Measurements from ENCODE around the gene RIPOR3. TPM values are rescaled to one million over a fixed set of nuclear protein-coding genes. Genes with fewer than 3 reads are reported as not detected.
"Not testable (repeated sequence)": the region's sequence is repeated elsewhere in the genome, so short reads cannot be mapped to it uniquely, and the experiment has no call there.

RIPOR3 gene
- total RNA-seq, 1 donor from 2014 or later = 1.9 TPM

DNA sequence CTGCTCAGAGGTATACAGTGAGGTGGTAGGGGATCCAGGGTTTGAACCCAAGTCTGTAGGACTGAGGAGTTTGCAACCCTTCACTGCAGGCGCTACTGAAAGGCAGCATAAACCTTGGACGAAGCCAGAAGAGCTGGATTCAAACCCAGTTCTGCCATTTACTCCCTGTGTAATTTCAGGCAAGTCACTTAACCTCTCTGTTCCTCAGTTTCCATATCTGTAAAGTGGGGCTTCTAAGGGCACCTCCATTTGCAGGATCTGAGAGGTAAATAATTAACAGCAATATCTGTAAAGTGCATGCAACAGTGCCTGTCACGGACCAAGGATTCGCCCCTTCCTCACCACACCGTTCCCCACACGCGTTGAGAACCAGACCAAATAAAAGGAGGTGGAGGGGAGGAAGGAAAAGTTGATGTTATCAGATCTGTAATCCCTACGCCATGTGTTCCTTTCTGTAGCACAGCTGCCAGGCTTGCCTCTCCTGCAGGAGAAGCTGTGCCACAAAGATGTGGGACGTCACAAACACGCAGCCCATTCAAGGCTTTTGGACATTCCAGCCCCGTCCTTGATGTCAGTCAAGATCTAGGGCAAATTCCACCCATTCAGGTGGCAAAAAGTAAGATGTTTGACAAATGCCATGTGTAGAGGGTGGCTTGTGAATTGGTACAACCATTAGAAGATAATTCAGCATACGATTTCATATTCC, 9.8 kb downstream of the RIPOR3 start:
- no peak for DNase-seq (ENCODE audit: low spot score)

- DNase-seq (ENCODE audit: low spot score) = no peak
These were observed 11.0 kb downstream of the RIPOR3 start for GRCh38 chr20:50680105-50680960.

DNA sequence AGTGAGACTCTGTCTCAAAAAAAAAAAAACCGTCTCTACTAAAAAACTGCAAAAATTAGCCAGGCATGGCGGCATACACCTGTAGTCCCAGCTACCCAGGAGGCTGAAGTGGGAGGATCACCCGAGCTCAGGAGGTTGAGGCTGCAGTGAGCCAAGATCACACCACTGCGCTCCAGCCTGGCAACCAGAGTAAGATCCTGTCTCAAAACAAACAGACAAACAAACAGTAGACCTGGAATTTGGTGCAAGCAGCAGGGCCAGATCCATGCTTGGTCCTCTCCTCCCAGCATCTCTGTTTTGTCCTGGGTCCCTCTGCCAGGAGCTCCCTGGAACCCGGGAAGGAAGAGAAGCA, 11.6 kb downstream of the RIPOR3 start:
- no peak for DNase-seq (ENCODE audit: low spot score)

DNA sequence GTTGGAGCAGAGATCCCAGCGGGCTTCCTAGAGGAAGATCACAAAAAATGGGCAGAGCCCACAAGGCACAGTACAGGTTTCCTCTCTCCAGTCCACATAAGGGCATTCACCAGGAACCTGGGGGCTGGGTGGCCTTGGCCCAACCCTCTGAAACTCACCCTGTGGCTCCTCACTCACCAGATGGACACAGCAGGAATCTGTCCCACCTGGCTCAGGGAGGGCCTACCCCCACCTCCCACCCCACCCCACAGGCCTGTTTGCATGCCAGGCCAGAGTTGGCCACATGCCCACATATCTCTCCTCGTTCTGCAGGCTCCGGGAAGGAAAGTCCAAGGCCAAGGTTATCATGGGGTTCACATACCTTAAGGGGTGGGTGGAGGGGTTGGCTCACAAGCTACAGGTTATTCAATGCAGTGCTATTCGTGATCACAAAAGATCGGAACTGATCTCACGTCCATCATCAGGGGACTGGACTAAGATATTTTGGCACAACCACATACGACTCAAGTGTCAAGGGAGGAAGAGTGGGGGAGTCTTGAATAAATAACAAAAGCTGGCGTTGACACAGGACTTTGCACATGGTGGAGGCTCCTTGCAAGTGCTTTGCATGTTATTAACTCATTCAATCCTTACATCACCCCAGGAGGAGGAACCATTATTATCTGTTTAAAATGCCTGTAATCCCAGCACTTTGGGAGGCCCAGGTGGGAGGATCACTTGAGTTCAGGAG, 13.0 kb downstream of the RIPOR3 start:
- no peak for DNase-seq (ENCODE audit: low spot score)

GRCh38 chr20:50676858-50677257, 14.5 kb downstream of the RIPOR3 start:
- no peak for DNase-seq (ENCODE audit: low spot score)

DNA sequence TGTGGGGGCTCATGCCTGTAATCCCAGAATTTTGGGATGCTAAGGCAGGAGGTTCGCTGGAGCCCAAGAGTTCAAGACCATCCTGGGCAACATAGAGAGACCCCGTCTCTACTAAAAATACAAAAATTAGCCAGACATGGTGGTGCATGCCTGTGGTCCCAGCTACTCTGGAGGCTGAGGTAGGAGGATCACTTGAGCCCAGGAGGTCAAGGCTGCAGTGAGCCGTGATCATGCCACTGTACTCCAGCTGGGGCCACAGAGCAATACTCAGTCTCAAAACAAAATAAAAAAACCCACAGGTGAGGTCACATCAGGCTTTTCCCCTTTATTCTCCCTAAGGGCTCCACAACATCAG, 15.0 kb downstream of the RIPOR3 start:
- not testable (repeated sequence) for DNase-seq (ENCODE audit: low spot score)

- DNase-seq (ENCODE audit: low spot score) = no peak
These were observed 15.5 kb downstream of the RIPOR3 start for GRCh38 chr20:50675671-50676376.

DNA sequence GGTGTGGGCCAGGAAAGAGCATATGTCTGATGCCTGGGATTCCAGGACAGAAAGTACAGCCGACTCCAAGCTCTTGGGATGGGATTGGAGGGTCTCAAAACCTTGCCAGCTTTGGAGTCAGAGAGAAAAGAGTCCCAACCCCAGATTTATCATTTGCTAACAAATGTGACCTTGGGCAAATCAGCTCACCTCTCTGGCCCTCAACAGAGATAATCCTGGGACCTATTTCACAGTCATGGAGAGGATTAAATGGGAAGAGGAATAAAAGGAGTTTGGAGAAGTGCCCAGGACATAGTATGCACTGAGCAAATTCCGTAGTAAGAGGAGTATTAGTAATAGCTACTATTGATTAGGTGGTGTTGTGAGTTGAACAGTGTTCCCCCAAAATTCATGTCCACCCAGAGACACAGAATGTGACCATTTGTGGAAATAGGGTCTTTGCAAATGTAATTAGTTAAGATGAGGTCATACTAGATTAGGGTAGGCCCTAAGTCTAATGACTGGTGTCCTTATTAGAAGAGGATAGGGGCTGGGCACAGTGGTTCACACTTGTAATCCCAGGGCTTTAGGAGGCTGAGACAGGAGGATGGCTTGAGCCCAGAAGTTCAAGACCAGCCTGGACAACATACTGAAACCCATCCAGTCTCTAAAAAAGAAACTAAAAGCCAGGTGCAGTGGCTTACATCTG, 17.1 kb downstream of the RIPOR3 start:
- no peak for DNase-seq (ENCODE audit: low spot score)

DNA sequence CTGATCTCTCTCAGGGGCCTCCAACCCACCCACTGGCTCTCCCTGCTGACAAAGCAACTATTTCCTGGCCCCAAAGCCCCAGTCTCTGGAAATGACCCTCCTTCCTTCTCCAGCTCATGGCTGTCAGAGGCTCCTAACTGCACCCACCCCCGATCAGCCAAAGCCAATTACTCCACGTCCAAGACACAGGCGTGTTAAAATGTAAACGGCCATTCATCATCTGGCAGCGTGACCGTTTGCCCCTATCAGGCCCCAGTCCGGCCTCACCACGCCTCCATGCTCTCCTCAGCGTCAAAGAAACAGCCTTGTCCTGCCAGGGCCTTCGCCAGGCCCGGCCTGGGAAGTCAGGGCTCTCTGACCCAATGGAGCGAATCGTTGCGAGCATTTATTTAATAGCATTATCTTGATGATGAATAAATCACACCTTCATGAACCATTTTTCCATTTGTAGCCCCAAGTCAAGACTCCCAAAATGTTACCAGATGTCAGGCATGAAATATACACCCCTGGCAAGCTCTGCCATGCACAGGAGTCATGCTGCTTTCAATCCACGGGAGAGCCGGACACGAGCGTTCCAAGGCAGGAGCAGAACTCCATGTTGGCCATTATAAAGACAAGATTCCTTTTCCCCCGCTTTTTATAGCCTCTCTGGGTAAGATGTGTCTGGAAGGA, 17.7 kb downstream of the RIPOR3 start:
- DNase-seq (ENCODE audit: low spot score) = peak; percentile 50

DNA sequence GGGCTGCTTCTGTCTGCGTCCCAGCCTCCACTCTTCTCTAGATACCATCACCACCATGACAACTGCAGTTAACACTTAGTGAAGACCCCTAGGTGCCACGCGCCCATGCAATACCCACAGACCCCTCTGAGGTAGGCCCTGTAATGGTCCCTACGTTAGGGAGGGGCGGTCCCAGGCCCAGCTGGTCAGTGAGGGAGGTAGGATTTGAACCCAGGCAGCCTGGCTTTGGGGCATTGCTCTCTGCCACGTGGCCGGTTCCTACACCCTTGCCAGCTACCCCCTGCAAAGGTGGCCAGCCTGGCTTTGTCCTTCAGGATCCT, 18.2 kb downstream of the RIPOR3 start:
- no peak for DNase-seq (ENCODE audit: low spot score)

GRCh38 chr20:50672400-50673145, 18.8 kb downstream of the RIPOR3 start:
- DNase-seq (ENCODE audit: low spot score) = no peak

DNA sequence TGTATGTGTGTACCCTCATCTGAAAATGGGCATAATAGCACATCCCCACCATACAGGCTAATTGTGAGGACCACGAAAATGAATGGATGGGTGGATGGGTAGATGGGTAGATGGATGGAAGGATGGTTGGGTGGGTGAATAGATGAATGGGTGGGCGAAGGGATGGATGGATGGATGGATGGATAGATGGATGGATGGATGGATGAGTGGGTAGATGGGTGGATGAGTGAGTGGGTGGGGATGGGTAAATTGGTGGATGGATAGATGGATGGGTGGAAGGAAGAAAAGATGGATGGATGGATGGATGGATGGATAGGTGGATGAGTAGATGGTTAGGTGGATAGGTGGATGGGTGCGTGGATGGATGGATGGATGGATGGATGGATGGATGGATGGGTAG, 19.7 kb downstream of the RIPOR3 start:
- DNase-seq (ENCODE audit: low spot score) = no peak

GRCh38 chr20:50671010-50671409, 20.3 kb downstream of the RIPOR3 start:
- DNase-seq (ENCODE audit: low spot score) = not testable (repeated sequence)

DNA sequence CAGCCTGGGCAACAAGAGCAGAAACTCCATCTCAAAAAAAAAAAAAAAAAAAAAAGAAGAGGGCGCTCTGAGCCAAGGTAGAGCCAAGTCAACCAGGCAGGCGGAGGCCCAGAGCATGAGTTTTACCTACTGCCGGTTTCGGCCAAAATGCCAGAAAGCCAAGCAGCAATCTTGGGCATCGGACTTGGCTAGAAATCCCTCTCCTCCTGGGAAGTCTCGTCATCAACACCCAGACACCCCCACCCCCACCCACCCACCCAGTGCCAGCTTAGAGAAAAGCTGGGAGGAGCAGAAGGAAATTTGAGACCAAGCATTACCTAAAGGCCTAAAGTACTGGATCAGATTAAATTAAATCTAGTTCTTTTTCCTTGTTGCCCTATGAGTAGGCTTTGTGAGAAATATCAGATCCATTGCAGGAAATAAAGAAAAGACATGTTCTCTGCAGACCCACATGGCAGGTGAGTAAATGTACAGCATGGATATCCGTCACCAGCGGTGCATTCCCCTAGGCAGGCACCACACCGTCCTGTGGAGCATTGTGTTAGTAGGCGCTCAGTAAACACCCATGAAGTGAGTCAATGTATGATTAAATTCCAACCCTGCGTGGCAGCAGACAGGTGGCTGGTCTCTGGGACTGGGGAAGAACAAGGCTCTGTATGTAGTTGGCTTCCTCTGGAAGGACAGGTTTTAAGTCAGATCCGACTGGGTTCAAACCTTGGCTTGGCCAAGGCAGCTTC, 21.0 kb downstream of the RIPOR3 start:
- DNase-seq (ENCODE audit: low spot score) = no peak

DNA sequence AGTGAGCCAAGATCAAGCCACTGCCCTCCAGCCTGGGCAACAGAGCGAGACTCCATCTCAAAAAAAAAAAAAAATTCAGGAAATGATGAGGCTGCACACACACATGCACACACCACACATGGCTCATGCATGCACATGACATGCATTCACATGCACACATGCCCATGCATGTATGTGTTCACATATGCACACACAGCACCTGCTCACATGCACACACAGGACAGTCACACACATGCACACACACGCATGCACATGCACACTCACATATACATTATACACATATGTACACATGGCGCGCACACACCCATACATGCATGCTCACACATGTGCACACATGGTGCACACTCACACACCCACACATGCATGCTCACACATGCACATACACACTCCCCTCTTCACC, 22.5 kb downstream of the RIPOR3 start:
- no peak for DNase-seq (ENCODE audit: low spot score)

- DNase-seq (ENCODE audit: low spot score) = no peak
These were observed 23.0 kb downstream of the RIPOR3 start for GRCh38 chr20:50668326-50668725.

DNA sequence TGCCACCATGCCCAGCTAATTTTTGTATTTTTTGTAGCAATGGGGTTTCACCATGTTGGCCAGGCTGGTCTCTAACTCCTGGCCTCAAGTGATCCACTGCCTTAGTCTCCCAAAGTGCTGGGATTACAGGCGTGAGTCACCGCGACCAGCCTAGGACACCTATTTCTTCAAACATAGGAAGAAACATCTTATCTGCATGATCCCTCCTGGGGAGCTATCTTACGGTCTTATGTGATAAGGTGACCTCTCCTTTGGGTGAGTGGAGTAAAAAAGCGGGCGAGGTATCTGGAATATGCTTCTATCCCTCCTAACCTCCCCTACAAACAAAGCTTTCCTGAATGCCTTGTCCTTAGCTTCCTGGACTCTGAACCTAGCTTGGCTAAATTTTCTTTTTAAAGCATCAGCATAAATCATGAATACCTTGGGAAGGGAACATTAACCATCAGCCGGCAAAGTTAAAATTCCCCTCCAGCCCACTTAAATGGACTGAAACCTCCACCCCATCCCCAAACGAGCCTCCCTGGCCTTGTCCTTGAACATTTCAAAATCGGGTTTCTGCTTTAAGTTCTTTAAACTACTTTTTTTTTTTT, 24.5 kb downstream of the RIPOR3 start:
- no peak for DNase-seq (ENCODE audit: low spot score)

DNA sequence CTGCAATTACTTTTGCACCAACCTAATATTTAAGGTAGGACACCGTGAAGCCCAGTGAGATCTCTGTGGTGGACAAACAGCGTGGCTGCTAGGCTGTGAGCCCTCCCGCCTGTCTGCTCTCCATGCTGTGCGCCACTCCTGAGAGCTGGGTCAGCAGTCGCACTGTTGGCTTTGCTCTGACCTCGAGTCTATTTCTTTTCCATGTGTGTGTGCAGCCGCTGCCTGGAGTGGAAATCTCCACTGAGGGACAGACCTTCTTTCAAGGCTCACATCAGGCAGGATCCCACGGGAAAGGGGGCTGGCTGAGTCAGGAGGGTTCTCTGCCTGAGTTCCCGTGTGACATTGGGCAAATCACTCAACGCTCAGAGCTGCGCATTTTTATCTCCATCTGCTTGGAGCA, 27.1 kb downstream of the RIPOR3 start:
- DNase-seq (ENCODE audit: low spot score) = no peak

Measured in umbilical cord (tissue), 2 donors.